MM.1S (cell line): ENCODE data around the gene TTBK1.

Source experiments
- DNase-seq: peaks from one replicate; pipeline ENCODE4 v3.0.0-alpha.2; 2015
- H2AFZ ChIP-seq: fragments of 300-600 bp; sonication (generic); 2 replicates; pipeline ENCODE4 v1.6.0; 2016; ENCODE audit warnings: antibody characterized with exemption, low read length
- H3F3A ChIP-seq: fragments of 300-600 bp; sonication (generic); 2 replicates; pipeline ENCODE4 v1.6.1; 2016; ENCODE audit warnings: mild to moderate bottlenecking, antibody characterized with exemption, low read length, moderate library complexity, mixed read lengths; ENCODE audit not compliant: insufficient read depth
- H3K27ac ChIP-seq: fragments of 300-600 bp; sonication (generic); 2 replicates; pipeline ENCODE4 v1.5.1; 2016; ENCODE audit warnings: mild to moderate bottlenecking, low read length
- H3K27me3 ChIP-seq: fragments of 300-600 bp; sonication (generic); replicated peaks from 2 replicates; pipeline ENCODE4 v1.6.0; 2016; ENCODE audit warnings: low read length; ENCODE audit not compliant: insufficient read depth
- H3K36me3 ChIP-seq: fragments of 300-600 bp; sonication (generic); replicated peaks from 2 replicates; pipeline ENCODE4 v1.6.1; 2016; ENCODE audit warnings: mild to moderate bottlenecking, low read length, mixed read lengths; ENCODE audit not compliant: insufficient read depth
- H3K4me1 ChIP-seq: fragments of 300-600 bp; sonication (generic); 2 replicates; pipeline ENCODE4 v1.6.1; 2016; ENCODE audit warnings: low read length, mixed read lengths
- H3K4me2 ChIP-seq: fragments of 300-600 bp; sonication (generic); 2 replicates; pipeline ENCODE4 v1.6.0; 2016; ENCODE audit warnings: low read depth, low read length
- H3K4me3 ChIP-seq: fragments of 300-600 bp; sonication (generic); 2 replicates; pipeline ENCODE4 v1.5.1; 2016; ENCODE audit warnings: low read length, mixed read lengths
- H3K79me2 ChIP-seq: fragments of 300-600 bp; sonication (generic); 2 replicates; pipeline ENCODE4 v1.6.1; 2016; ENCODE audit warnings: mixed run types, low read length, mixed read lengths
- H3K9ac ChIP-seq: fragments of 300-600 bp; sonication (generic); 2 replicates; pipeline ENCODE4 v1.6.1; 2016; ENCODE audit warnings: low read length, mixed read lengths
- H3K9me2 ChIP-seq: fragments of 300-600 bp; sonication (generic); replicated peaks from 2 replicates; pipeline ENCODE4 v1.6.1; 2016; ENCODE audit warnings: mild to moderate bottlenecking, low read length, mixed read lengths; ENCODE audit not compliant: insufficient read depth
- H3K9me3 ChIP-seq: fragments of 300-600 bp; sonication (generic); replicated peaks from 2 replicates; pipeline ENCODE4 v1.6.1; 2016; ENCODE audit warnings: mild to moderate bottlenecking, low read length, mixed read lengths; ENCODE audit not compliant: insufficient read depth
- H4K20me1 ChIP-seq: fragments of 300-600 bp; sonication (generic); 2 replicates; pipeline ENCODE4 v1.6.1; 2016; ENCODE audit warnings: mild to moderate bottlenecking, low read length, moderate library complexity, mixed read lengths; ENCODE audit not compliant: insufficient read depth
- CTCF ChIP-seq: fragments of 300-600 bp; sonication (generic); IDR thresholded peaks from 2 replicates; pipeline ENCODE4 v1.5.1; 2016; ENCODE audit warnings: antibody characterized with exemption, low read length, mixed read lengths
- EZH2 ChIP-seq: fragments of 300-600 bp; sonication (generic); optimal IDR thresholded peaks from 2 replicates; pipeline ENCODE3; 2017; ENCODE audit warnings: low read depth, mild to moderate bottlenecking, antibody characterized with exemption, low read length, mixed read lengths
- EZH2phosphoT487 ChIP-seq: fragments of 300-600 bp; sonication (generic); IDR thresholded peaks from 2 replicates; pipeline ENCODE4 v1.6.1; 2018; ENCODE audit warnings: antibody characterized with exemption, low read length

The TTBK1 gene

GRCh38 chr6:43271944-43272343 lies 28.7 kb downstream of the TTBK1 start:
- H3K79me2 ChIP-seq = no peaks in the 10 kb centered on the region
- no peak overlapping the region for H3K4me2 ChIP-seq
- no peak overlapping the region for H3K9ac ChIP-seq
- H3K9me3 ChIP-seq = no peaks in the 10 kb centered on the region
- no peaks in the 10 kb centered on the region for H3K9me2 ChIP-seq
- no peak overlapping the region for H3K4me3 ChIP-seq
- peaks cover 30% of the 10 kb centered on the region for H3K27me3 ChIP-seq
- no peaks in the 10 kb centered on the region for H3K36me3 ChIP-seq
- no peak for DNase-seq
- H3K27ac ChIP-seq = no peak overlapping the region
- H3F3A ChIP-seq = no peaks in the 10 kb centered on the region
- no peak overlapping the region for H2AFZ ChIP-seq
- H3K4me1 ChIP-seq = no peaks in the 10 kb centered on the region
- TF ChIP-seq EZH2 = no peak
- TF ChIP-seq CTCF = no peak
- TF ChIP-seq EZH2phosphoT487 = no peak
- no peaks in the 10 kb centered on the region for H4K20me1 ChIP-seq

GRCh38 chr6:43273707-43274106 lies 30.4 kb downstream of the TTBK1 start:
- H3K9me3 ChIP-seq = no peaks in the 10 kb centered on the region
- no peak overlapping the region for H3K9ac ChIP-seq
- no peaks in the 10 kb centered on the region for H3K4me1 ChIP-seq
- H4K20me1 ChIP-seq = no peaks in the 10 kb centered on the region
- peaks cover 30% of the 10 kb centered on the region for H3K27me3 ChIP-seq
- H2AFZ ChIP-seq = no peak overlapping the region
- no peaks in the 10 kb centered on the region for H3F3A ChIP-seq
- H3K27ac ChIP-seq = no peak overlapping the region
- DNase-seq = no peak
- H3K4me3 ChIP-seq = no peak overlapping the region
- no peaks in the 10 kb centered on the region for H3K36me3 ChIP-seq
- H3K79me2 ChIP-seq = no peaks in the 10 kb centered on the region
- H3K9me2 ChIP-seq = no peaks in the 10 kb centered on the region
- H3K4me2 ChIP-seq = no peak overlapping the region
- TF ChIP-seq CTCF (no peak), EZH2 (no peak), EZH2phosphoT487 (no peak)

GRCh38 chr6:43274127-43274915 lies 31.0 kb downstream of the TTBK1 start:
- no peaks in the 10 kb centered on the region for H3K4me1 ChIP-seq
- H3K27ac ChIP-seq = no peak overlapping the region
- H3K27me3 ChIP-seq = peaks cover 30% of the 10 kb centered on the region

More at GRCh38 chr6:43274127-43274915, 31.0 kb downstream of the TTBK1 start:
- H3K9me2 ChIP-seq = no peaks in the 10 kb centered on the region
- H3K4me3 ChIP-seq = no peak overlapping the region
- no peak overlapping the region for H3K4me2 ChIP-seq
- no peaks in the 10 kb centered on the region for H3F3A ChIP-seq
- TF ChIP-seq EZH2phosphoT487 (no peak), CTCF (no peak), EZH2 (no peak)
- no peaks in the 10 kb centered on the region for H3K79me2 ChIP-seq
- no peaks in the 10 kb centered on the region for H3K9me3 ChIP-seq
- DNase-seq = no peak
- H3K9ac ChIP-seq = no peak overlapping the region
- no peaks in the 10 kb centered on the region for H3K36me3 ChIP-seq
- no peak overlapping the region for H2AFZ ChIP-seq
- H4K20me1 ChIP-seq = no peaks in the 10 kb centered on the region
